HEK293 (cell line): ENCODE measurements around the gene ECPAS.

ENCODE experiments used
- CTCF ChIA-PET: fragments of 350-600 bp; formaldehyde crosslinking; extraction: SDS; loops from one replicate; lab custom pipeline; 2021; ENCODE audit warnings: antibody characterized with exemption; lab: Yijun Ruan, JAX
- POLR2A ChIA-PET: fragments of 300-600 bp; formaldehyde crosslinking; extraction: SDS; loops from one replicate; lab custom pipeline; 2020; ENCODE audit warnings: antibody characterized with exemption, inconsistent platforms; lab: Yijun Ruan, JAX
- H3K27ac ChIP-seq: fragments of 200-500 bp; sonication (Bioruptor generic); 2 replicates; pipeline ENCODE4 v1.5.1; 2014; ENCODE audit warnings: low read depth, low read length, control low read depth, inconsistent platforms; ENCODE audit errors: extremely low read depth
- H3K36me3 ChIP-seq, 2 experiments: fragments of 200-500 bp in 1 of 2; sonication (Bioruptor generic) in 1 of 2; 1 replicate in 1 of 2; 2 replicates in 1 of 2; pipeline ENCODE4 v1.5.1; 2014 to 2017; ENCODE audit warnings: inconsistent platforms in 2 of 2, low read length in 2 of 2; ENCODE audit not compliant: control insufficient read depth in 2 of 2, insufficient read depth in 1 of 2
- H3K4me1 ChIP-seq: fragments of 200-500 bp; sonication (Bioruptor generic); 2 replicates; pipeline ENCODE4 v1.5.1; 2014; ENCODE audit warnings: mild to moderate bottlenecking, low read length, inconsistent platforms; ENCODE audit not compliant: control insufficient read depth, insufficient read depth
- H3K4me3 ChIP-seq: 2 replicates; pipeline ENCODE4 v1.5.1; 2011; ENCODE audit warnings: low read depth, mild to moderate bottlenecking, control low read depth, low read length, moderate library complexity
- H3K9me3 ChIP-seq: fragments of 200-500 bp; sonication (Bioruptor generic); 2 replicates; pipeline ENCODE4 v1.5.1; 2014; ENCODE audit warnings: low read depth, low read length, inconsistent platforms; ENCODE audit not compliant: control insufficient read depth, insufficient read depth
- BCL11A ChIP-seq: fragments of 450-650 bp; formaldehyde crosslinking; IDR thresholded peaks from 2 replicates; pipeline ENCODE4 v1.5.1; 2016; ENCODE audit warnings: low read depth, missing biosample characterization, missing genetic modification characterization
- GLIS1 ChIP-seq: fragments of 450-650 bp; formaldehyde crosslinking; IDR thresholded peaks from 2 replicates; pipeline ENCODE4 v1.5.1; 2016; ENCODE audit warnings: missing biosample characterization, missing genetic modification characterization
- SP3 ChIP-seq: fragments of 450-650 bp; formaldehyde crosslinking; IDR thresholded peaks from 2 replicates; pipeline ENCODE4 v1.5.1; 2016; ENCODE audit warnings: missing biosample characterization, missing genetic modification characterization
- YY2 ChIP-seq: fragments of 450-650 bp; formaldehyde crosslinking; IDR thresholded peaks from 2 replicates; pipeline ENCODE4 v1.5.1; 2016; ENCODE audit warnings: missing biosample characterization, missing genetic modification characterization
- ZFHX2 ChIP-seq: fragments of 450-650 bp; formaldehyde crosslinking; conservative IDR thresholded peaks from 2 replicates; pipeline ENCODE4 v1.5.1; 2016; ENCODE audit warnings: missing biosample characterization, missing genetic modification characterization
- ZNF292 ChIP-seq: fragments of 450-650 bp; formaldehyde crosslinking; IDR thresholded peaks from 2 replicates; pipeline ENCODE4 v1.5.1; 2016; ENCODE audit warnings: low read depth, missing biosample characterization, missing genetic modification characterization, borderline replicate concordance
- ZNF548 ChIP-seq: fragments of 450-650 bp; formaldehyde crosslinking; IDR thresholded peaks from 2 replicates; pipeline ENCODE4 v1.5.1; 2016; ENCODE audit warnings: missing biosample characterization, missing genetic modification characterization
- ZNF596 ChIP-seq: fragments of 450-650 bp; IDR thresholded peaks from 2 replicates; pipeline ENCODE4 v1.5.0; 2018; ENCODE audit warnings: missing biosample characterization, mild to moderate bottlenecking, missing genetic modification characterization, moderate library complexity
- ZNF621 ChIP-seq: fragments of 450-650 bp; formaldehyde crosslinking; IDR thresholded peaks from 2 replicates; pipeline ENCODE4 v1.5.1; 2017; ENCODE audit warnings: missing biosample characterization, missing genetic modification characterization
- ZNF624 ChIP-seq: fragments of 450-650 bp; formaldehyde crosslinking; IDR thresholded peaks from 2 replicates; pipeline ENCODE4 v1.5.1; 2017; ENCODE audit warnings: missing biosample characterization, missing genetic modification characterization
- ZNF629 ChIP-seq: fragments of 450-650 bp; formaldehyde crosslinking; IDR thresholded peaks from 2 replicates; pipeline ENCODE4 v1.5.1; 2017; ENCODE audit warnings: missing biosample characterization, missing genetic modification characterization
- ZNF830 ChIP-seq: fragments of 450-650 bp; IDR thresholded peaks from 2 replicates; pipeline ENCODE4 v1.5.0; 2018; ENCODE audit warnings: missing biosample characterization, missing genetic modification characterization, low read depth, mild to moderate bottlenecking, moderate library complexity
- TF ChIP-seq, protein P1 (sequence below): fragments of 450-650 bp; formaldehyde crosslinking; IDR thresholded peaks from 2 replicates; pipeline ENCODE4 v1.5.1; 2016; ENCODE audit warnings: missing biosample characterization, missing genetic modification characterization
- TF ChIP-seq, protein P2 (sequence below): fragments of 450-650 bp; formaldehyde crosslinking; conservative IDR thresholded peaks from 2 replicates; pipeline ENCODE4 v1.5.1; 2016; ENCODE audit warnings: low read depth, missing biosample characterization, missing genetic modification characterization
- TF ChIP-seq, protein P3 (sequence below): fragments of 450-650 bp; formaldehyde crosslinking; IDR thresholded peaks from 2 replicates; pipeline ENCODE4 v1.5.1; 2017; ENCODE audit warnings: missing biosample characterization, mild to moderate bottlenecking, missing genetic modification characterization, moderate library complexity

ECPAS gene

DNA sequence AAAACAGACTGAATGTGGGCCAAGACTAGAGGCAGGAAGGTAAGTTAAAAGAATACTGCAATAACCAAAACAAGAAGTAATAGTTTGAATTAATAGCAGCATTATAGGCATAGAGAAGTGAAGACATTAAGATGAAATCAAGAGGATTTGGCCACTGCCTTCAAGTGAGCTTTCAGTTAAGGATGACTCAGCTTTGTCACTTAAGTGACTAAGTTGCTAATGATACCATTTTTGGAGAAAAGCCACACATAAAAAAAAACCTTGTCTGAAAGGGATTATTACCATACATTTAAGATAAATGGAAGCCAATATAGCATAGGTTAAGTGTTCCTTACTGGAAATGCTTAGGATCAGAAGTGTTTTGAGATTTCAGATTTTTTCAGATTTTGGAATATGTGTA, 57.0 kb downstream of the ECPAS start:
- CTCF ChIA-PET, result interaction anchor here (0.6 to 0.7 kb wide), 2 partner anchors 48 to 64 kb away, joined by 4 read pairs; no protein-coding TSS in a partner anchor
- Histone ChIP-seq H3K4me1 (no peaks in the 10 kb centered on the region), H3K36me3 (peaks cover 8 to 82% of the 10 kb centered on the region in 2 experiments), H3K27ac (no peak overlapping the region), H3K9me3 (no peaks in the 10 kb centered on the region), H3K4me3 (no peak overlapping the region)
- TF ChIP-seq ZNF629 (tag by site-specific recombination) (no peak), BCL11A (no peak), GLIS1 (tag by site-specific recombination) (no peak), ZNF830 (no peak), ZNF621 (tag by site-specific recombination) (no peak), SP3 (tag by site-specific recombination) (no peak), ZNF596 (tag by site-specific recombination) (no peak), ZNF624 (tag by site-specific recombination) (no peak), ZNF292 (no peak)
- TF ChIP-seq, protein P1, sequence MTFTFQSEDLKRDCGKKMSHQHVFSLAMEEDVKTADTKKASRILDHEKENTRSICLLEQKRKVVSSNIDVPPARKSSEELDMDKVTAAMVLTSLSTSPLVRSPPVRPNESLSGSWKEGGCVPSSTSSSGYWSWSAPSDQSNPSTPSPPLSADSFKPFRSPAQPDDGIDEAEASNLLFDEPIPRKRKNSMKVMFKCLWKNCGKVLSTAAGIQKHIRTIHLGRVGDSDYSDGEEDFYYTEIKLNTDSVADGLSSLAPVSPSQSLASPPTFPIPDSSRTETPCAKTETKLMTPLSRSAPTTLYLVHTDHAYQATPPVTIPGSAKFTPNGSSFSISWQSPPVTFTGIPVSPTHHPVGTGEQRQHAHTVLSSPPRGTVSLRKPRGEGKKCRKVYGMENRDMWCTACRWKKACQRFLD (tag by site-specific recombination), result no peak
- POLR2A ChIA-PET, result interaction anchor here (1.6 kb wide), 1 partner anchor 204 kb away, joined by 3 read pairs; the partner anchor contains the start of gene DNAJC25

DNA sequence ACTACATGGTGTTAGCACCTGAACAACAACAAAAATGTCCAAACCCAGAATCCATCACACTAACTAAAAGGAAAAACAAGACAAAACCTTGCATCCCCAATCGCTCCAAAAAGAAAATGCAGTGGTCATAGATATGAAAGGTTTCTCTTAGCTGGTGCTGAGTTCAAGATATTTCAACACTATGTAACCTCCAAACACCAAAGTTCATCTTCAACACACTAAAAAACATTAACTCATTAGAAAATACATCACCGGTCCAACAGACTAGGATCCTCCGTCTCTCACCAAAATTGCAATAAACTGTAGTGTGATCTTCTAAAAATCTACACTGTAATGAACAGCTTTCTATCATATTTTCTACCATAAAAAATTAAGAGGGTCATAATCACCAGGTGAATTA, 60.8 kb downstream of the ECPAS start:
- peaks cover 3 to 89% of the 10 kb centered on the region in 2 experiments for H3K36me3 ChIP-seq
- CTCF ChIA-PET, result no interaction called here
- POLR2A ChIA-PET, result no interaction called here

More for the DNA sequence above, 60.8 kb downstream of the ECPAS start:
- no peak overlapping the region for H3K4me3 ChIP-seq
- H3K4me1 ChIP-seq, result no peaks in the 10 kb centered on the region
- H3K27ac ChIP-seq, result no peak overlapping the region
- no peaks in the 10 kb centered on the region for H3K9me3 ChIP-seq
- TF ChIP-seq, protein P2, sequence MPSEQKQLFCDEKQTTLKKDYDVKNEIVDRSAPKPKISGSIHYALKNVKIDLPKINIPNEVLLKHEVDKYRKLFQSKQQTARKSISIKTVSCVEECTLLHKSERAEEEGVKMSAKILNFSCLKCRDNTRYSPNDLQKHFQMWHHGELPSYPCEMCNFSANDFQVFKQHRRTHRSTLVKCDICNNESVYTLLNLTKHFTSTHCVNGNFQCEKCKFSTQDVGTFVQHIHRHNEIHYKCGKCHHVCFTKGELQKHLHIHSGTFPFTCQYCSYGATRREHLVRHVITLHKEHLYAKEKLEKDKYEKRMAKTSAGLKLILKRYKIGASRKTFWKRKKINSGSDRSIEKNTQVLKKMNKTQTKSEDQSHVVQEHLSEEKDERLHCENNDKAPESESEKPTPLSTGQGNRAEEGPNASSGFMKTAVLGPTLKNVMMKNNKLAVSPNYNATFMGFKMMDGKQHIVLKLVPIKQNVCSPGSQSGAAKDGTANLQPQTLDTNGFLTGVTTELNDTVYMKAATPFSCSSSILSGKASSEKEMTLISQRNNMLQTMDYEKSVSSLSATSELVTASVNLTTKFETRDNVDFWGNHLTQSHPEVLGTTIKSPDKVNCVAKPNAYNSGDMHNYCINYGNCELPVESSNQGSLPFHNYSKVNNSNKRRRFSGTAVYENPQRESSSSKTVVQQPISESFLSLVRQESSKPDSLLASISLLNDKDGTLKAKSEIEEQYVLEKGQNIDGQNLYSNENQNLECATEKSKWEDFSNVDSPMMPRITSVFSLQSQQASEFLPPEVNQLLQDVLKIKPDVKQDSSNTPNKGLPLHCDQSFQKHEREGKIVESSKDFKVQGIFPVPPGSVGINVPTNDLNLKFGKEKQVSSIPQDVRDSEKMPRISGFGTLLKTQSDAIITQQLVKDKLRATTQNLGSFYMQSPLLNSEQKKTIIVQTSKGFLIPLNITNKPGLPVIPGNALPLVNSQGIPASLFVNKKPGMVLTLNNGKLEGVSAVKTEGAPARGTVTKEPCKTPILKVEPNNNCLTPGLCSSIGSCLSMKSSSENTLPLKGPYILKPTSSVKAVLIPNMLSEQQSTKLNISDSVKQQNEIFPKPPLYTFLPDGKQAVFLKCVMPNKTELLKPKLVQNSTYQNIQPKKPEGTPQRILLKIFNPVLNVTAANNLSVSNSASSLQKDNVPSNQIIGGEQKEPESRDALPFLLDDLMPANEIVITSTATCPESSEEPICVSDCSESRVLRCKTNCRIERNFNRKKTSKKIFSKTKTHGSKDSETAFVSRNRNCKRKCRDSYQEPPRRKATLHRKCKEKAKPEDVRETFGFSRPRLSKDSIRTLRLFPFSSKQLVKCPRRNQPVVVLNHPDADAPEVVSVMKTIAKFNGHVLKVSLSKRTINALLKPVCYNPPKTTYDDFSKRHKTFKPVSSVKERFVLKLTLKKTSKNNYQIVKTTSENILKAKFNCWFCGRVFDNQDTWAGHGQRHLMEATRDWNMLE (tag by site-specific recombination), result no peak
- TF ChIP-seq, protein P3, sequence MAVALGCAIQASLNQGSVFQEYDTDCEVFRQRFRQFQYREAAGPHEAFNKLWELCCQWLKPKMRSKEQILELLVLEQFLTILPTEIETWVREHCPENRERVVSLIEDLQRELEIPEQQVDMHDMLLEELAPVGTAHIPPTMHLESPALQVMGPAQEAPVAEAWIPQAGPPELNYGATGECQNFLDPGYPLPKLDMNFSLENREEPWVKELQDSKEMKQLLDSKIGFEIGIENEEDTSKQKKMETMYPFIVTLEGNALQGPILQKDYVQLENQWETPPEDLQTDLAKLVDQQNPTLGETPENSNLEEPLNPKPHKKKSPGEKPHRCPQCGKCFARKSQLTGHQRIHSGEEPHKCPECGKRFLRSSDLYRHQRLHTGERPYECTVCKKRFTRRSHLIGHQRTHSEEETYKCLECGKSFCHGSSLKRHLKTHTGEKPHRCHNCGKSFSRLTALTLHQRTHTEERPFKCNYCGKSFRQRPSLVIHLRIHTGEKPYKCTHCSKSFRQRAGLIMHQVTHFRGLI (tag by site-specific recombination), result no peak
- TF ChIP-seq YY2 (no peak), ZNF548 (tag by site-specific recombination) (no peak), ZFHX2 (tag by site-specific recombination) (no peak)
